Activated naive CD8-positive, alpha-beta T cell treated with anti-CD3 and anti-CD28 coated beads for 36 hours (primary cell): Measurements from ENCODE around the gene TSPAN13. TPM values are rescaled to one million over a fixed set of nuclear protein-coding genes. Genes with fewer than 3 reads are reported as not detected.

ENCODE experiments used
- DNase-seq: peaks from one replicate; pipeline ENCODE4 v3.0.0; 2021
- H3K27ac Mint-ChIP-seq: one replicate; pipeline ENCODE4 v1.8.0; 2022; ENCODE audit warnings: mild to moderate bottlenecking, moderate library complexity, mixed read lengths
- H3K27me3 Mint-ChIP-seq: one replicate; pipeline ENCODE4 v1.8.0; 2022; ENCODE audit warnings: mild to moderate bottlenecking, mixed read lengths
- H3K36me3 Mint-ChIP-seq: one replicate; pipeline ENCODE4 v1.8.0; 2021; ENCODE audit warnings: mild to moderate bottlenecking, mixed read lengths
- H3K4me1 Mint-ChIP-seq: one replicate; pipeline ENCODE4 v1.8.0; 2021; ENCODE audit warnings: mixed read lengths
- H3K4me3 Mint-ChIP-seq: one replicate; pipeline ENCODE4 v1.8.0; 2022; ENCODE audit warnings: mild to moderate bottlenecking, moderate library complexity, mixed read lengths
- H3K9me3 Mint-ChIP-seq: one replicate; pipeline ENCODE4 v1.8.0; 2022; ENCODE audit warnings: mixed read lengths
- total RNA-seq, 2 experiments: library from RNA; stranded (reverse); gene quantifications; one replicate each; pipeline ENCODE4 v1.2.3, GENCODE V29; 2021

Gene TSPAN13
- total RNA-seq = 1 to 10 TPM; 1.1 to 1.4 TPM

DNA sequence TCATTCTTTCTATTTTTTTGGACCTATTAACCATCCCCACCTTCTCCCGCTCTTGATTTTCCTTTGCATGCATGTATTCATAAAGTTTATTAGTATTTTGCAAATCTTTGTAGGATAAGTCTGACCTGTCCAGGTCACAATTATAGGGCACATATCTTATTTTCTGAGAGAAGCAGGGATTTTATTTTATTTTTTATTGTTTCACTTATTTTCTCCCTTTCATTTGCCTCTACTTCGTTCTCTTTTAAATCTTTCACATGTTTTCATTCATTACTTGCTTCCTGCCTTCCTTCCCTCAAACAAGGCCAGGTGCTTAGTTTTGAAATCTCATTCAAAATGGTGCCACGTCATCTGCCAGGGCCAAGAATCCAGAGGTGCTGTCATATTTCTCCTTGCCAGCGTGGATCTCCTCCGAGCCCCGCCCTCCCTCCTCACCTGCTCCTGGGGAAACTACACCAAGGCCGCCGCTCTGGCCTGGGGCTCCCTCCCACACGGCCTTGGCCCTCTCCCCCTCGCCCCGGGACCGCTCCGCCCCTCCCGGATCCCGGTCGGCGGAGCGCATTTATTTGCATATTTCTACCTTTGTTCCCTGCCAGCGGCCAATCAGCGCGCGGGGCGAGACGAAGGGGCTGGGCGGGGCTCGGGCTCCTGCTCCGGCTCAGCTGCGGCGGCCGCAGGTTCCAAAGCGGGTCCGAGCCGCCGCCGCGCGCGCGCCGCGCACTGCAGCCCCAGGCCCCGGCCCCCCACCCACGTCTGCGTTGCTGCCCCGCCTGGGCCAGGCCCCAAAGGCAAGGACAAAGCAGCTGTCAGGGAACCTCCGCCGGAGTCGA, at the start of gene TSPAN13:
TSS of gene TSPAN13 (plus strand) at position 654 of the 830 bp plus-strand sequence. CDS start 213 bp downstream, outside the sequence.
- H3K4me1 Mint-ChIP-seq = peaks cover 9% of the 10 kb centered on the region
- peak within 1 kb of the TSS; percentile 78 for H3K4me3 Mint-ChIP-seq
- H3K27ac Mint-ChIP-seq = no peak within 1 kb of the TSS
- no peaks in the 10 kb centered on the region for H3K36me3 Mint-ChIP-seq
- no peaks in the 10 kb centered on the region for H3K9me3 Mint-ChIP-seq
- DNase-seq = peak; percentile 80
- peaks cover 43% of the 10 kb centered on the region for H3K27me3 Mint-ChIP-seq

DNA sequence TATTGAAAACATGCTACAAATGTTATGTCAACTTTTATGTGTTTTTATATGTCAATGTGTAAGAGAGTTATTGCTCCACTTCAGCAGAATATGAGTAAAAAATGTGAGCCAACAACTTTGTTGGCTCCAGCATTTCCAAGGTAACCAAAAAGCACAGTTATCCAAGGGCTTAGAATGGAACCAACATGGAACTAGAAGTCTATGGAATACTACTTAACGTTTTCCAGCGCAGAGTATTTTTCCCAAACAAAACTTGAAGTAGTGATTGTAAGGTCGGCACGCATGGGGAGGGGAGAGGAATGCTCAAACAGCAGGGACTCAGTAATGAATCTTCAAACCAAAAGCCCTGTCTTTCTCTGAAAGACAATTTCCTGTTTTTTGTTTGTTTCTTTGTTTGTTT, 45.0 kb upstream of the TSPAN13 start:
- peak overlapping the region; percentile 62 for H3K27ac Mint-ChIP-seq
- H3K36me3 Mint-ChIP-seq = peaks cover 57% of the 10 kb centered on the region
- H3K4me1 Mint-ChIP-seq = peaks cover 18% of the 10 kb centered on the region
- peaks cover 5% of the 10 kb centered on the region for H3K9me3 Mint-ChIP-seq
- H3K27me3 Mint-ChIP-seq = no peaks in the 10 kb centered on the region
- DNase-seq = no peak
- H3K4me3 Mint-ChIP-seq = no peak overlapping the region

DNA sequence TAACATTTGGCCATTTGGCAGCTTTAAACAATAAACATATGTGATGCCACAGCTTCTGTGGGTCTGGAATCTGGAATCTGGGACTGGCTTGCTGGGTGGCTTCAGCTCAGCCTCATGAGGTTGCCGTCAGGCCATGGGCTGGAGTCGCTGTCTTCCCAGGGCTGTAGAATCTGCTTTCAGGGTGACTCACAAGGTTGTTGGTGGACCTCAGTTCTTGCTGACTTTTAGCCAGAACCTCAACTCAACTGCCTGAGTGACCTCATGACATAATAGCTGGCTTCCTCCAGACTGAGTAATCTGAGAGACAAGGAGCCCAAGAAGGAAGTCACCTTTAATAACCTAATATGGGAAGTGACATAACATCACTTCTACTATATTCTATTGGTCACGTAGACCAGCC, 44.6 kb upstream of the TSPAN13 start:
- H3K9me3 Mint-ChIP-seq = peaks cover 5% of the 10 kb centered on the region
- H3K4me3 Mint-ChIP-seq = no peak overlapping the region
- peaks cover 54% of the 10 kb centered on the region for H3K36me3 Mint-ChIP-seq
- H3K27me3 Mint-ChIP-seq = no peaks in the 10 kb centered on the region
- no peak for DNase-seq
- no peak overlapping the region for H3K27ac Mint-ChIP-seq
- peaks cover 18% of the 10 kb centered on the region for H3K4me1 Mint-ChIP-seq

DNA sequence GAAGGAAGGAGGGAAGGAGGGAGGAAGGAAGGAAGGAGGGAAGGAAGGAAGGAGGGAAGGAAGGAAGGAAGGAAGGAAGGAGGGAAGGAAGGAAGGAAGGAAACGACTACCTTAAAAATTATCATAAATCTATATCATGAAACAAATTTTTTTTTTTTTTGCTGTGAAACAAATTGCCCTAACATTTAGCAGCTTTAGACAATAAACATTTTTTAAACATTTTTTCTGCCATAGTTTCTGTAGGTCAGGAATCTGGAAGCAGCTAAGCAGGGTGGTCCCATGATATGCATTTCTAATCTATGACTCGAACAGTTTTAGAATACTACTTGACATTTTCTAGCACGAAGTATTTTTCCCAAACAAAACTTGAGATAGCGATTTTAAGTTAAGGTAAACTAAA, 42.9 kb upstream of the TSPAN13 start:
- Mint-ChIP-seq H3K4me3 (no peak overlapping the region), H3K4me1 (peaks cover 18% of the 10 kb centered on the region), H3K36me3 (peaks cover 51% of the 10 kb centered on the region), H3K9me3 (peaks cover 5% of the 10 kb centered on the region), H3K27me3 (no peaks in the 10 kb centered on the region), H3K27ac (no peak overlapping the region)
- no peak for DNase-seq

DNA sequence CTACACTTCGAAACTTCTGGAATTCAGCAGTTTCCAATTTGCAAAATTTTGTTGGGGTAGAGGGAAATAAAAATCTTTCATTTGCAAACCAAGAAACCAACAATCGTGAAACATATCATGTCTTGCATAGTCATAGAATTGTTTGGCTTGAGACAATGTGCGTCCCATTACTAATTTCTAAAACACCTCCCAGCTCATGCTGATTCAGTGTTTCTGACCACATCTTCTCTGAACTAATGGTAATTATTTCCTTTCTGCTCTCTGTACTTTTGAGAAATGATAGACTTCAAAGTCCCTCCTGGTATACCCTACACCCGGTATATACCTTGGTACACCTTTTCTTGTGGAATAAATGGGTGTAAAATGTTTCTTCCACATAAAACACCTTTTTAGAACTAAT, 41.8 kb upstream of the TSPAN13 start:
- H3K27me3 Mint-ChIP-seq = no peaks in the 10 kb centered on the region
- no peak for DNase-seq
- peak overlapping the region; percentile 51 for H3K27ac Mint-ChIP-seq
- peaks cover 3% of the 10 kb centered on the region for H3K9me3 Mint-ChIP-seq
- H3K4me3 Mint-ChIP-seq = no peak overlapping the region
- H3K4me1 Mint-ChIP-seq = peaks cover 15% of the 10 kb centered on the region
- peaks cover 40% of the 10 kb centered on the region for H3K36me3 Mint-ChIP-seq

DNA sequence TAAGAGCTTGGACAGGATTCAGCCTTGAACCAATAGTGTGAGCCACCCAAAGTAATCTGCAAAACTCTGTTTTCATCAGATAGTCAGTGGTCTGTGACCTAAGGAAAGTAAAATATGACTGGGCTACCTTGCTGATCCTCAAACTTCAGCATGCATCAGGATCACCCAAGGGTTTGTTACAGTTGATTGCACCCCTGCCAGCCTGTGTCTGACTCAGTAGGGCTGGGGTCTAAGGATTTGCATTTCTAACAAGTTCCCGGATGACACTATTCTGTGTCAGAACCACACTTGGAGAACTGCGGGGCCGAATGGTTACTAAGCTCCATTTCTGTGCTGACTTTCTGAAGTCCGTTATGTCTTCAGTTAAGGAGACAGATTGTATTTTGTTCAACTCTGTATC, 40.6 kb upstream of the TSPAN13 start:
- Mint-ChIP-seq H3K36me3 (peaks cover 35% of the 10 kb centered on the region), H3K4me1 (peaks cover 15% of the 10 kb centered on the region), H3K4me3 (no peak overlapping the region), H3K9me3 (peaks cover 3% of the 10 kb centered on the region), H3K27ac (no peak overlapping the region), H3K27me3 (no peaks in the 10 kb centered on the region)
- no peak for DNase-seq

DNA sequence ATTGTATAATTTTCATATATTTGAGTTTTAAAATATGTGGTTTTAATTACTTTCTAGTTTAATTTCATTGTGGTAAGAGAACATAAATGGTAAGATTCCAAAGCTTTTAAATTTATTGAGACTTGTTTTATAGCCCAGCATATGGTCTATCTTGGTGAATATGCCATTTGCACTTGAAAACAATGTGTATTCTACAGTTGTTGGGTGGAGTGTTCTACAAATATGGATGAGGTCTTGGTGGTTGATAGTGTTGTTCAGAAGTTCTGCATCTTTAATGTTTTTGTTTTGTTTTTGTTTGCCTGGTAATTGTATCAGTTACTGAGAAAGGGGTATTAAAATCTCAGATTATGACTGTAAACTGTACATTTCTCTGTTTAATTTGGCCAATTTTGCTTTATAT, 37.6 kb upstream of the TSPAN13 start:
- peaks cover 12% of the 10 kb centered on the region for H3K4me1 Mint-ChIP-seq
- no peak for DNase-seq
- H3K36me3 Mint-ChIP-seq = peaks cover 27% of the 10 kb centered on the region
- no peaks in the 10 kb centered on the region for H3K27me3 Mint-ChIP-seq
- H3K27ac Mint-ChIP-seq = no peak overlapping the region
- peaks cover 3% of the 10 kb centered on the region for H3K9me3 Mint-ChIP-seq
- no peak overlapping the region for H3K4me3 Mint-ChIP-seq

DNA sequence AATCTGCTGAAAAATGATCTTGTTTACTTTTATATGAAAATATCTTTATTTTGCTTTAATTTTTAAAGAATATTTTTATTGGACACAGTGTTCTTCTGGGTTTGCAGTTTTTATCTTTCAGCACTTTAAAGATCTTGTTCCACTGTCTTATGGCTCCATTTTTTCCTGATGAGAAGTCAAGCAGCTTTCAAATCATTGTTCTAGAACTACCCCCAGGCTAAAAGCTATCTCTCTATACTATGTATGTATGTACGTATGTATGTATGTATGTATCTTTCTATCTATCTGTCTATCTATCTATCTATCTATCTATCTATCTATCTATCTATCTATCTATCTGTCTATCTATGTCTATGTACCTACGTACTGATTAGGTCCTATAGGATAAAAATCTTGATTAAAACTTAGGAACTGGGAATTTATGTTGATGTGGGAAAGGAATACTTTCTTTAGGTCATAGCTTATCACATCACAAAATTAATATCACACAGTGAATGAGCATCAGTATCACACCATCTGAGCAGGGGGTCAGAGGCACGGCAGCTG, 35.4 kb upstream of the TSPAN13 start:
- Mint-ChIP-seq H3K9me3 (no peaks in the 10 kb centered on the region), H3K27ac (no peak overlapping the region), H3K4me3 (no peak overlapping the region), H3K27me3 (no peaks in the 10 kb centered on the region), H3K36me3 (peaks cover 17% of the 10 kb centered on the region), H3K4me1 (peaks cover 8% of the 10 kb centered on the region)
- no peak for DNase-seq

DNA sequence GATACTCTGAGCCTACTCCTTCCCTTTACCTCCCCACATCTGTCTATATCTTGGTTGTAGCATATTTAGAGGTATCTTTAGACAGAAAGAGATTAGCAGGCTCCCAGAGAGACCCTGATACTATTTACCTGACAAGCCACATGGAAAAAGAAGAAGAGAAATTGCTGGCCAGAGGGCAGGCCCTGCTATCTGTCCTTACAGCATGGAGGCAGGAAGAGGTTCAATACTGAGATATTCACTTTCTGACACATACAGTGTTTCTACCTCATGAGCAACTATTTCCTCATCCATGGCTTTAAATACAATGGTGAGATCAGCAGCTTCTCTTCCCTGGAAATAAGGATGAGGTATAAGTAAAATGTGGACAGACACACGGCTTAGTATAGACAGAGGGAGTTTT, 33.9 kb upstream of the TSPAN13 start:
- no peaks in the 10 kb centered on the region for H3K9me3 Mint-ChIP-seq
- no peak overlapping the region for H3K27ac Mint-ChIP-seq
- H3K27me3 Mint-ChIP-seq = no peaks in the 10 kb centered on the region
- H3K4me3 Mint-ChIP-seq = no peak overlapping the region
- H3K4me1 Mint-ChIP-seq = peaks cover 8% of the 10 kb centered on the region
- no peak for DNase-seq
- H3K36me3 Mint-ChIP-seq = peaks cover 19% of the 10 kb centered on the region

DNA sequence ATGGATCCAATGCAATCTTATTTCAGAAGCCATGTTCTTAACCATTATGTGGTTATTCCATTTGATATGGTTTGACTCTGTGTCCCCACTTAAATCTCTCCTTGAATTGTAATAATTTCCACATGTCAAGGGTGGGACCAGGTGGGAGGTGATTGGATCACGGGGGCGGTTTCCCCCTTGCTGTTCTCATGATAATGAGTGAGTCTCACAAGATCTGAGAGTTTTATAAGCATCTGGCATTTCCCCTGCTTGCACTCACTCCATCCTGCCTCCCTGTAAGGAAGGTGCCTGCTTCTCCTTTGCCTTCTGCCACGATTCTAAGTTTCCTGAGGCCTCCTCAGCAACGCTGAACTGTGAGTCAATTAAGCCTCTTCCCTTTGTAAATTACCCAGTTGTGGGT, 32.0 kb upstream of the TSPAN13 start:
- Mint-ChIP-seq H3K27ac (peak overlapping the region; percentile 42), H3K4me1 (peaks cover 8% of the 10 kb centered on the region), H3K9me3 (no peaks in the 10 kb centered on the region), H3K27me3 (no peaks in the 10 kb centered on the region), H3K4me3 (no peak overlapping the region), H3K36me3 (peaks cover 13% of the 10 kb centered on the region)
- DNase-seq = peak; percentile 8

DNA sequence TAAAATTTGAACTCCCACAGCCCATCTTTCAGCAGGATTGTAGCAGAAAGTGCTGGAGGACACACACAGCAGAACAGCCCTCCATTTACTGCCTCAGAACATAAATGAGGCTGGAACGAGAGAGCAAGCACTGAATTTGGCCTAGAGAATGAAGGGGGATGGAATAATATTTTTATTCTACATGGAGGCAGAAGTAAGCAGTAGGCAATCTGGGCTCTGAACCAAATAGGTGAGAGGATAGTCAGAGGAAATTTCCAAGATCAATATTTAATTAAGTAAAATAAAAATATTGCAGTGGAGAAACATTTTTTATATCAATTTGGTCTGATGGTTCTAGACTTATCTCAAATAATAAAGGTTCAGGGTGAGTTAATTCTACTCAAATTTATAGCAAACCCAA, 29.2 kb upstream of the TSPAN13 start:
- no peaks in the 10 kb centered on the region for H3K27me3 Mint-ChIP-seq
- DNase-seq = no peak
- no peaks in the 10 kb centered on the region for H3K9me3 Mint-ChIP-seq
- H3K27ac Mint-ChIP-seq = no peak overlapping the region
- no peak overlapping the region for H3K4me3 Mint-ChIP-seq
- H3K36me3 Mint-ChIP-seq = peaks cover 11% of the 10 kb centered on the region
- H3K4me1 Mint-ChIP-seq = peaks cover 8% of the 10 kb centered on the region

DNA sequence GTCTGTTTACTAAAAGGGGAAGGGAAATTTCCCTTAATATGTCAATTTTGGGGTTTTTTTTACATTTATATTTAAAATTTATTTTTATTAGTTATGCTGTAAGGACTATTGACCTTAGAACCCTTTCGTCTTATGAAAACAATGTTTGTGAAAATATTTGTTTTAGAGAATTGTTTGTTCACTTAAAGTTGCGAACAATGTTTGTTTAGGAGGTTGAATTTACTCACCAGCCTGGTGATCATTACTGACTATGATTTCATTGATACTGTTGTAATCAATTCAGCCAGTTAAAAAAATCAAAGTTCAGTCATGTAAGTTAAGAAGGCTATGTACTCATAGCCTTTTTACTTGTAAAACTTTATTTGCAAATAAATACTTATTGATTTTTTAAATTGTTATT, 27.4 kb upstream of the TSPAN13 start:
- DNase-seq = no peak
- no peaks in the 10 kb centered on the region for H3K27me3 Mint-ChIP-seq
- no peak overlapping the region for H3K4me3 Mint-ChIP-seq
- no peaks in the 10 kb centered on the region for H3K9me3 Mint-ChIP-seq
- peaks cover 6% of the 10 kb centered on the region for H3K36me3 Mint-ChIP-seq
- H3K27ac Mint-ChIP-seq = no peak overlapping the region
- H3K4me1 Mint-ChIP-seq = peaks cover 4% of the 10 kb centered on the region

DNA sequence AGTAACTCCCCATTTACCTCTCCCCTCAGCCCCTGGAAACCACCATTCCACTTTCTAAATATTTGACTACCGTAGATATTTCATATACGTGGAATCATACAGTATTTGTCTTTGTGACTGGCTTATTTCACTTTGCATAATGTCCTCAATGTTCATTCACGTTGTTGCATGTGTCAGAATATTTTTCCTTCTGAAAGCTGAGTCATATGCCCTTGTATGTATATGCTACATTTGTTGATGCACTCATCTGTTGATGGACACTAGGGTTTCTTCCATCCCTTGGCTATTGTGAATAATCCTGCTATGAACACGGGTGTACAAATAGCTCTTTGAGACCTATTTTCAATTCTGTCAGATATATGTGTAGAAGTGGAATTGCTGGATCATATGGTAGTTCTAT, 25.8 kb upstream of the TSPAN13 start:
- no peaks in the 10 kb centered on the region for H3K9me3 Mint-ChIP-seq
- no peak overlapping the region for H3K4me3 Mint-ChIP-seq
- no peak overlapping the region for H3K27ac Mint-ChIP-seq
- H3K36me3 Mint-ChIP-seq = peaks cover 4% of the 10 kb centered on the region
- no peaks in the 10 kb centered on the region for H3K27me3 Mint-ChIP-seq
- no peaks in the 10 kb centered on the region for H3K4me1 Mint-ChIP-seq
- DNase-seq = no peak

DNA sequence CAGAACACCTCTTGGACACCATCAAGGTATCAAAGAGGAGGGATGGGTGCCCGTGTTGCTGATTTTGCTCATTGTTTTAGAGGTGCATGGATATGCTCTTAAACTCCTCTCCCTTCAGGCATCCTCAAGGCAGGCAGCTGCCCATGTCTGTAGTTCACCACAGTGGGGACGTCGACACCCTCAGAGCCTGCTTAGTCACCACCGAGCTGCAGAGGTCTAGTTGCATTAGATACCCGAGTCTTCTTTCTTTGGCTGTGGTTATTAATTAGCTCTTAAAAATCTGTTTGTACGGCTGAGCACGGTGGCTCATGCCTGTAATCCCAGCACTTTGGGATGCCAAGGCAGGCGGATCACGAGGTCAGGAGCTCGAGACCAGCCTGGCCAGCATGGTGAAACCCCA, 24.7 kb upstream of the TSPAN13 start:
- H3K4me1 Mint-ChIP-seq = no peaks in the 10 kb centered on the region
- H3K4me3 Mint-ChIP-seq = no peak overlapping the region
- no peaks in the 10 kb centered on the region for H3K27me3 Mint-ChIP-seq
- no peaks in the 10 kb centered on the region for H3K9me3 Mint-ChIP-seq
- peaks cover 4% of the 10 kb centered on the region for H3K36me3 Mint-ChIP-seq
- DNase-seq = no peak
- no peak overlapping the region for H3K27ac Mint-ChIP-seq

DNA sequence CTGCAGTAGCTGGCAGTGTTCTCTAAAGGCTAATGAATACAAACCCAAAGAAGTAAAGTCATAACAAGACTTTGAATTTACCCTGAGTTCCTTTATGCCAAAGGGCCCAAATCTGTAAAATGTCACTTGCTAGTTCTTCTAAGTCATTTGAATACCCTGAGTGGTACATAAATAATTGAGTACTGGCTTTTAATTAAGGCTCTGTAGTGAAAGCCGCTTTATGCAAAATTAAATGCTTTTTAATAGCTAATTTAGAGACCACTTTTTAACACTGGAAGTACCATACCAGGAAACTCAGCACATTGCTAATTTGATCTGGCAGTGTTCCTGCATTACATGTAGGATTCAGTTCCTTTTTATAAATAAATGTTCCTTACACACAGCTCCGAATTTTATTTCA, 24.0 kb upstream of the TSPAN13 start:
- Mint-ChIP-seq H3K9me3 (no peaks in the 10 kb centered on the region), H3K27ac (no peak overlapping the region), H3K36me3 (no peaks in the 10 kb centered on the region), H3K27me3 (no peaks in the 10 kb centered on the region), H3K4me3 (no peak overlapping the region), H3K4me1 (no peaks in the 10 kb centered on the region)
- DNase-seq = no peak

DNA sequence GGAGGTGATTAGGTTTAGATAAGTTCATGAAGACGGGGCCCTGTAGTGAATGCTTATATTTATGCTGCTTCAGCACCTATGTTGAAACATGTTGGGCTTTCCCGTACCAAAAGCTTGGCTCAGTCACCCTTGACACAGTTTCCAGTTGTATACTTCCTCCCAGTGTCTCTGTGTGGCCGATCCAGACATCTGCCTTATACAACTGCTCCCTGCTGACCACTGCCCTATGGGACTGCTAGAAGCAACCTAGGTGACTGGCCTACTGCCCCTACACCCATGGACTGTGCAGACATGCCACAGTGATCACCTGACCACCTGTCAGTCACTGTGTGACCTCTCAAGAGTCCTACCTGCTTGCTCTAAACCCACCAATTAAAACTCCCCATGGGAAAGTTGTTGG, 22.6 kb upstream of the TSPAN13 start:
- Mint-ChIP-seq H3K36me3 (no peaks in the 10 kb centered on the region), H3K9me3 (no peaks in the 10 kb centered on the region), H3K4me1 (no peaks in the 10 kb centered on the region), H3K27ac (no peak overlapping the region), H3K4me3 (no peak overlapping the region), H3K27me3 (no peaks in the 10 kb centered on the region)
- DNase-seq = no peak
